SH-SY5Y (cell line): ENCODE data around the gene SEC63.

Source experiments
- GATA2 ChIP-seq: IDR thresholded peaks from 2 replicates; pipeline ENCODE4 v1.6.1; 2011; ENCODE audit warnings: mild to moderate bottlenecking, low read depth, low read length
- GATA3 ChIP-seq: IDR thresholded peaks from 2 replicates; pipeline ENCODE4 v1.6.1; 2011; ENCODE audit warnings: low read depth, mild to moderate bottlenecking, low read length, moderate library complexity

DNA sequence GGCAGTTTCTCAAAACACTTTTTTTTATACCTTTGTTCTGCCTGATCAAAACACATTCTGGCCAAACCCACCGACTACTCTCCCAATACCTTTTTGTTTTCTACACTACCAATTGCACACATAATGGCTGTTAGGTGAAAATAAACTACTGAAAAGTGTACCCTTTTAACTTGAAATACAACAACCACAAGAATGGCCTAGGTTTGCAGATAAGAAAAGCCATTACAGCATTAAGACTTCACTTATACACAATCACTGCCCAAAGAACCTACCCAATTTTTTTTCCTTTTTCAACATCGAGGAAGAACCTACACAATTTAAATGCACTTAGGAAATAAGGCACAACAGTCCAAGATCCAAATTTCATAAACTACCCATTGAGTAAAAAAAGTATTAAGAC is 1.8 kb downstream of the SEC63 start:
- TF ChIP-seq GATA2 (no peak), GATA3 (no peak)
